MM.1S (cell line): ENCODE results near the gene SELL.

Experiments
- DNase-seq: peaks from one replicate; pipeline ENCODE4 v3.0.0-alpha.2; 2015
- H2AFZ ChIP-seq: fragments of 300-600 bp; sonication (generic); 2 replicates; pipeline ENCODE4 v1.6.0; 2016; ENCODE audit warnings: antibody characterized with exemption, low read length
- H3F3A ChIP-seq: fragments of 300-600 bp; sonication (generic); 2 replicates; pipeline ENCODE4 v1.6.1; 2016; ENCODE audit warnings: mild to moderate bottlenecking, antibody characterized with exemption, low read length, moderate library complexity, mixed read lengths; ENCODE audit not compliant: insufficient read depth
- H3K27ac ChIP-seq: fragments of 300-600 bp; sonication (generic); 2 replicates; pipeline ENCODE4 v1.5.1; 2016; ENCODE audit warnings: mild to moderate bottlenecking, low read length
- H3K27me3 ChIP-seq: fragments of 300-600 bp; sonication (generic); replicated peaks from 2 replicates; pipeline ENCODE4 v1.6.0; 2016; ENCODE audit warnings: low read length; ENCODE audit not compliant: insufficient read depth
- H3K36me3 ChIP-seq: fragments of 300-600 bp; sonication (generic); replicated peaks from 2 replicates; pipeline ENCODE4 v1.6.1; 2016; ENCODE audit warnings: mild to moderate bottlenecking, low read length, mixed read lengths; ENCODE audit not compliant: insufficient read depth
- H3K4me1 ChIP-seq: fragments of 300-600 bp; sonication (generic); 2 replicates; pipeline ENCODE4 v1.6.1; 2016; ENCODE audit warnings: low read length, mixed read lengths
- H3K4me2 ChIP-seq: fragments of 300-600 bp; sonication (generic); 2 replicates; pipeline ENCODE4 v1.6.0; 2016; ENCODE audit warnings: low read depth, low read length
- H3K4me3 ChIP-seq: fragments of 300-600 bp; sonication (generic); 2 replicates; pipeline ENCODE4 v1.5.1; 2016; ENCODE audit warnings: low read length, mixed read lengths
- H3K79me2 ChIP-seq: fragments of 300-600 bp; sonication (generic); 2 replicates; pipeline ENCODE4 v1.6.1; 2016; ENCODE audit warnings: mixed run types, low read length, mixed read lengths
- H3K9ac ChIP-seq: fragments of 300-600 bp; sonication (generic); 2 replicates; pipeline ENCODE4 v1.6.1; 2016; ENCODE audit warnings: low read length, mixed read lengths
- H3K9me2 ChIP-seq: fragments of 300-600 bp; sonication (generic); replicated peaks from 2 replicates; pipeline ENCODE4 v1.6.1; 2016; ENCODE audit warnings: mild to moderate bottlenecking, low read length, mixed read lengths; ENCODE audit not compliant: insufficient read depth
- H3K9me3 ChIP-seq: fragments of 300-600 bp; sonication (generic); replicated peaks from 2 replicates; pipeline ENCODE4 v1.6.1; 2016; ENCODE audit warnings: mild to moderate bottlenecking, low read length, mixed read lengths; ENCODE audit not compliant: insufficient read depth
- H4K20me1 ChIP-seq: fragments of 300-600 bp; sonication (generic); 2 replicates; pipeline ENCODE4 v1.6.1; 2016; ENCODE audit warnings: mild to moderate bottlenecking, low read length, moderate library complexity, mixed read lengths; ENCODE audit not compliant: insufficient read depth
- CTCF ChIP-seq: fragments of 300-600 bp; sonication (generic); IDR thresholded peaks from 2 replicates; pipeline ENCODE4 v1.5.1; 2016; ENCODE audit warnings: antibody characterized with exemption, low read length, mixed read lengths
- EZH2 ChIP-seq: fragments of 300-600 bp; sonication (generic); optimal IDR thresholded peaks from 2 replicates; pipeline ENCODE3; 2017; ENCODE audit warnings: low read depth, mild to moderate bottlenecking, antibody characterized with exemption, low read length, mixed read lengths
- EZH2phosphoT487 ChIP-seq: fragments of 300-600 bp; sonication (generic); IDR thresholded peaks from 2 replicates; pipeline ENCODE4 v1.6.1; 2018; ENCODE audit warnings: antibody characterized with exemption, low read length

Gene SELL

DNA sequence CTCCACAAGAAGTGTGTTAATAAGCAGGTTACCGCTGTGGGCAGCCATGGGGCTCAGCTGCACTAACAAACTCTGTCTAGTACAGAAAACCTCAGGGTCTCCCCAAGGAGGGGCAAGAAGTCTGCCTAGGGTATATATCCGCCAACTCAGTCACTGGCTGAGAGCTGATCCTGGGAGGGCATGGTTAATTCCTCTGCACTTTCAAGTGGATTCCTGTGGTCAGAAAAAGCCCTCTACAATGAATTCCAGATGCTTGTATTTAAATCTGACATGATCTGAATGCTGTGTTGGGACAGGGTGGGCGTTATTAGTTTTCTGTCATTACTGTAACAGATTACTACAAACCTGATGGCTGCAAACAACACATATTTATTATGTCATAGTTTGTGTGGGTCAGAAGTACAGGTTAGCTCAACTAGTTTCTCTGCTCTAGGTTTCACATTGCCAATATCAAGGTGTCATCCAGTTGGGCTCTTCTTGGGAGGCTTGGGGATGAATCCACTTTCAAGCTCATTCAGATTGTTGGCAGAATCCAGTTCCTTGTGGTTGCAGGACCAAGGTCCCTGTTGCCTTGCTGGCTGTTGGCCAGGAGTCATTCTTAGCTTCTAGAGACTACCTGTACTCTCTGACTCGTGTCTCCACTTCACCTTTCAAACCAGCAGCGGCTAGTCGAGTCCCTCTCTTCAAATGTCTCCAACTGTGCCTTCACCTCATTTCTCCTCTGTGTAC, 30.4 kb upstream of the SELL start:
- Histone ChIP-seq H3K4me2 (no peak overlapping the region), H3F3A (no peaks in the 10 kb centered on the region)
- TF ChIP-seq CTCF (no peak), EZH2 (no peak)

DNA sequence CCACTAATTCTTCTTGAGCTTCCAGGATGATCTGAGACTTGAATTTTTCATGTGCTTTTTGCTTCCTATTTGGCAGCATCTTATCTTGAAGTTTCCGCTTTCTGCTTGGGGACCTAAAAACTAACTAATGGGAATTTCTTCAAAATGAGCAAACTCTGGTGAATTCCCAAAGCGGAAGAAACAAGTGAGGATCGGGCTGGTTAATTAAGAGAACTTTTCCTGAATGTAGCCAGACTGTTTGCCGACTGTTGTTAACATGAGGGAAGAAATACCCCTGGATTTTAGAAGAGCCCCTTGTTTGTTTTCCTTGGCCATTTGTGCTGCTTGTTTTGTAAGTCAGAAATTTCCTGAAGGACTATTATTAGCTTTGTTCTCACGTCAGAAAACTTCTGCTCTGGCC, 28.6 kb upstream of the SELL start:
- DNase-seq: no peak
- no peaks in the 10 kb centered on the region for H3K79me2 ChIP-seq
- no peak overlapping the region for H3K4me3 ChIP-seq
- H3K9ac ChIP-seq: no peak overlapping the region
- H4K20me1 ChIP-seq: no peaks in the 10 kb centered on the region
- no peaks in the 10 kb centered on the region for H3K36me3 ChIP-seq
- no peaks in the 10 kb centered on the region for H3K4me1 ChIP-seq
- no peak overlapping the region for H2AFZ ChIP-seq
- no peak overlapping the region for H3K4me2 ChIP-seq
- H3F3A ChIP-seq: no peaks in the 10 kb centered on the region
- no peaks in the 10 kb centered on the region for H3K9me3 ChIP-seq
- H3K27me3 ChIP-seq: no peaks in the 10 kb centered on the region
- no peak overlapping the region for H3K27ac ChIP-seq
- TF ChIP-seq EZH2 (no peak), CTCF (no peak), EZH2phosphoT487 (no peak)
- no peaks in the 10 kb centered on the region for H3K9me2 ChIP-seq

More for the DNA sequence above, 30.4 kb upstream of the SELL start:
- H2AFZ ChIP-seq: no peak overlapping the region
- no peaks in the 10 kb centered on the region for H3K27me3 ChIP-seq
- no peaks in the 10 kb centered on the region for H3K9me3 ChIP-seq
- no peaks in the 10 kb centered on the region for H3K9me2 ChIP-seq
- no peak overlapping the region for H3K4me3 ChIP-seq
- no peaks in the 10 kb centered on the region for H3K79me2 ChIP-seq
- H3K36me3 ChIP-seq: no peaks in the 10 kb centered on the region
- H3K9ac ChIP-seq: no peak overlapping the region
- no peak for DNase-seq
- no peak overlapping the region for H3K27ac ChIP-seq
- no peaks in the 10 kb centered on the region for H3K4me1 ChIP-seq
- no peaks in the 10 kb centered on the region for H4K20me1 ChIP-seq

- no peak for TF ChIP-seq CTCF
- no peak for TF ChIP-seq EZH2phosphoT487
- no peak for TF ChIP-seq EZH2
- H3K9me2 ChIP-seq: no peaks in the 10 kb centered on the region
- H3K4me3 ChIP-seq: no peak within 1 kb of the TSS
Measured at GRCh38 chr1:169733924-169734323, 22.5 kb upstream of the SELL start, which contains the start of gene SELE. Gene SELE, minus strand, starts transcription at chr1:169734079. Its CDS starts 467 bp downstream, at chr1:169733612.

More at GRCh38 chr1:169733924-169734323, 22.5 kb upstream of the SELL start, which contains the start of gene SELE:
- Histone ChIP-seq H3K4me1 (no peaks in the 10 kb centered on the region), H3K36me3 (no peaks in the 10 kb centered on the region), H4K20me1 (no peaks in the 10 kb centered on the region), H3K27me3 (no peaks in the 10 kb centered on the region), H3K9ac (no peak within 1 kb of the TSS), H3K9me3 (no peaks in the 10 kb centered on the region), H3K79me2 (no peaks in the 10 kb centered on the region), H3K27ac (no peak within 1 kb of the TSS), H2AFZ (no peak within 1 kb of the TSS), H3K4me2 (no peak within 1 kb of the TSS), H3F3A (no peaks in the 10 kb centered on the region)
- DNase-seq: no peak
